ENCODE results near the gene BACH2. TPM values are rescaled to one million over a fixed set of nuclear protein-coding genes. Genes with fewer than 3 reads are reported as not detected.

The BACH2 gene
- total and polyA plus RNA-seq, 2 of the 4 experiments (the other 2 are of a cell fraction): 1.3 to 1.4 TPM

GRCh38 chr6:89895276-89895874, 401.3 kb downstream of the BACH2 start:
- Histone ChIP-seq H3K56ac (ENCODE audit: extremely low read depth, insufficient read depth, low read length) (no peak overlapping the region), H2BK120ac (ENCODE audit: low read depth, low read length) (no peak overlapping the region), H4K8ac (ENCODE audit: low read depth in 2 of 2, low read length in 2 of 2) (no peak overlapping the region), H3K9me1 (ENCODE audit: insufficient read depth, low read length) (no peaks in the 10 kb centered on the region), H4K91ac (ENCODE audit: insufficient read depth, low read depth, low read length) (no peak overlapping the region), H4K5ac (ENCODE audit: low read depth, low read length) (no peak overlapping the region), H3K9me3 (ENCODE audit: control insufficient read depth, insufficient read depth, low read length) (no peaks in the 10 kb centered on the region), H3K18ac (ENCODE audit: low read depth, low read length) (no peak overlapping the region), H2BK5ac (ENCODE audit: low read depth, low read length, poor library complexity, severe bottlenecking) (no peak overlapping the region), H4K20me1 (ENCODE audit: insufficient read depth, low read length) (no peaks in the 10 kb centered on the region), H3K4me1 (ENCODE audit: control insufficient read depth, insufficient read depth, low read length) (no peaks in the 10 kb centered on the region), H3K4ac (ENCODE audit: low read depth, low read length) (no peak overlapping the region), H3K27ac (ENCODE audit: insufficient read depth, low read length) (no peak overlapping the region), H3K36me3 (ENCODE audit: control insufficient read depth, insufficient read depth, low read length) (no peaks in the 10 kb centered on the region), H2AK5ac (ENCODE audit: low read depth, low read length) (no peak overlapping the region), H3K4me3 (ENCODE audit: insufficient read depth, low read depth, low read length) (no peak overlapping the region), H3K27me3 (ENCODE audit: control insufficient read depth, insufficient read depth, low read length) (peaks cover 3% of the 10 kb centered on the region; the same call in 1 of the 2 replicates), H2BK15ac (ENCODE audit: low read depth, low read length) (no peak overlapping the region), H3K4me2 (ENCODE audit: low read depth, low read length) (no peak overlapping the region), H2AK9ac (replicated peaks; ENCODE audit: low read depth, low read length, poor library complexity) (no peak overlapping the region), H2BK20ac (ENCODE audit: low read depth, low read length) (no peak overlapping the region), H3K79me1 (ENCODE audit: low read depth in 1 of 2, low read length in 2 of 2) (no peaks in the 10 kb centered on the region), H3K9ac (ENCODE audit: low read depth, low read length) (no peak overlapping the region), H3K14ac (replicated peaks; ENCODE audit: low read depth, low read length) (no peak overlapping the region), H2AFZ (replicated peaks; ENCODE audit: low read length, poor library complexity) (no peak overlapping the region), H3K23ac (ENCODE audit: low read depth, low read length) (no peak overlapping the region)
- 33% methylated on average over 3 of the region's 8 CpGs; no CpG with 5 or more reads in 1 of the 2 experiments for WGBS, 2 experiments (ENCODE audit: extremely low coverage in 2 of 2, insufficient read length in 1 of 2)
- intact Hi-C loops (cut with micrococcal nuclease) (no loop called here), dilution Hi-C loops (cut with HindIII; ENCODE audit: low sequenced_read_pairs, unreplicated experiment) (no loop called here), in situ Hi-C loops (cut with MboI; ENCODE audit: low sequenced_read_pairs) (no loop called here)
- DNase-seq (peak; percentile 69), ATAC-seq (ENCODE audit: low read depth) (peak; percentile 98)
- TF ChIP-seq RCOR1 (IDR thresholded peaks at IDR 0.05; ENCODE audit: insufficient replicate concordance, low read length) (peak; percentile 82), CTCF (conservative IDR thresholded peaks at IDR 0.05; ENCODE audit: low read depth, low read length) (no peak), CEBPB (IDR thresholded peaks at IDR 0.05; ENCODE audit: low read depth, low read length) (no peak), ELK1 (IDR thresholded peaks at IDR 0.05; ENCODE audit: borderline replicate concordance, low read depth, low read length) (no peak), CHD1 (IDR thresholded peaks at IDR 0.05; ENCODE audit: low read depth, low read length) (no peak), MXI1 (IDR thresholded peaks at IDR 0.05; ENCODE audit: borderline replicate concordance, low read depth, low read length) (peak; percentile 92), USF2 (IDR thresholded peaks at IDR 0.05; ENCODE audit: low read depth, low read length) (no peak)
- BruUV-seq (replicated peaks): no TSS peak
- CTCF ChIA-PET: no interaction called here
- POLR2A ChIA-PET (ENCODE audit: unreplicated experiment): no interaction called here
